OCI-LY1 (cell line): ENCODE results near the gene EIF2B2.

ENCODE experiments used
- H2AFZ ChIP-seq: fragments of 200-600 bp; sonication (generic), shearing (Covaris generic); 2 replicates; pipeline ENCODE4 v1.6.0; 2014; ENCODE audit warnings: antibody characterized with exemption, mild to moderate bottlenecking, low read length
- H3F3A ChIP-seq: fragments of 200-600 bp; sonication (generic), shearing (Covaris generic); 2 replicates; pipeline ENCODE4 v1.6.0; 2014; ENCODE audit warnings: mild to moderate bottlenecking, antibody characterized with exemption, low read length, moderate library complexity; ENCODE audit not compliant: insufficient read depth
- H3K27ac ChIP-seq: fragments of 200-600 bp; sonication (generic); 2 replicates; pipeline ENCODE4 v1.5.1; 2014; ENCODE audit warnings: low read length, mixed run types, mild to moderate bottlenecking, low read depth; ENCODE audit not compliant: poor library complexity, severe bottlenecking
- H3K27me3 ChIP-seq: fragments of 200-600 bp; sonication (generic); 2 replicates; pipeline ENCODE4 v1.6.0; 2014; ENCODE audit warnings: antibody characterized with exemption, mild to moderate bottlenecking, low read length, moderate library complexity; ENCODE audit not compliant: insufficient read depth
- H3K36me3 ChIP-seq: fragments of 200-600 bp; sonication (generic); 2 replicates; pipeline ENCODE4 v1.6.1; 2014; ENCODE audit warnings: mild to moderate bottlenecking, antibody characterized with exemption, low read length, moderate library complexity, mixed read lengths; ENCODE audit not compliant: insufficient read depth
- H3K4me1 ChIP-seq: fragments of 200-600 bp; sonication (generic); 2 replicates; pipeline ENCODE4 v1.5.1; 2014; ENCODE audit warnings: mild to moderate bottlenecking, low read length, moderate library complexity; ENCODE audit not compliant: insufficient read depth, severe bottlenecking
- H3K4me2 ChIP-seq: fragments of 200-600 bp; sonication (generic), shearing (Covaris generic); 2 replicates; pipeline ENCODE4 v1.6.1; 2014; ENCODE audit warnings: low read length
- H3K4me3 ChIP-seq: fragments of 200-600 bp; sonication (generic); 2 replicates; pipeline ENCODE4 v1.5.1; 2014; ENCODE audit warnings: low read length, low read depth, mild to moderate bottlenecking, mixed read lengths; ENCODE audit not compliant: poor library complexity, severe bottlenecking
- H3K79me2 ChIP-seq: fragments of 200-600 bp; shearing (Covaris generic); 2 replicates; pipeline ENCODE4 v1.6.1; 2016; ENCODE audit warnings: mixed run types, low read length, mixed read lengths; ENCODE audit not compliant: insufficient read depth
- H3K9ac ChIP-seq: fragments of 200-600 bp; sonication (generic), shearing (Covaris generic); 2 replicates; pipeline ENCODE4 v1.6.1; 2014; ENCODE audit warnings: mild to moderate bottlenecking, low read length, mixed read lengths
- H3K9me2 ChIP-seq: fragments of 200-600 bp; sonication (generic), shearing (Covaris generic); 2 replicates; pipeline ENCODE4 v1.6.1; 2014; ENCODE audit warnings: low read depth, mild to moderate bottlenecking, low read length, mixed read lengths
- H3K9me3 ChIP-seq: fragments of 200-600 bp; shearing (Covaris generic); 2 replicates; pipeline ENCODE4 v1.6.1; 2014; ENCODE audit warnings: low read length, mixed read lengths
- H4K20me1 ChIP-seq: fragments of 200-600 bp; sonication (generic), shearing (Covaris generic); 2 replicates; pipeline ENCODE4 v1.6.0; 2016; ENCODE audit warnings: mild to moderate bottlenecking, low read length; ENCODE audit not compliant: insufficient read depth
- CTCF ChIP-seq: fragments of 200-600 bp; sonication (generic), shearing (Covaris generic); IDR thresholded peaks from 2 replicates; pipeline ENCODE4 v1.5.1; 2017; ENCODE audit warnings: mild to moderate bottlenecking, antibody characterized with exemption, low read length, moderate library complexity, mixed read lengths
- EZH2 ChIP-seq: fragments of 200-600 bp; sonication (generic), shearing (Covaris generic); IDR thresholded peaks from 2 replicates; pipeline ENCODE4 v1.8.0; 2017; ENCODE audit warnings: borderline replicate concordance, mixed run types, mild to moderate bottlenecking, antibody characterized with exemption, low read length, moderate library complexity, mixed read lengths

Gene EIF2B2

GRCh38 chr14:75044322-75044721 is 41.6 kb downstream of the EIF2B2 start:
- Histone ChIP-seq H3K9ac (no peak overlapping the region), H3K27me3 (no peaks in the 10 kb centered on the region), H3K27ac (no peak overlapping the region), H3K9me2 (no peaks in the 10 kb centered on the region), H2AFZ (no peak overlapping the region), H4K20me1 (no peaks in the 10 kb centered on the region), H3K4me3 (no peak overlapping the region), H3K79me2 (no peaks in the 10 kb centered on the region), H3K36me3 (peaks cover 33% of the 10 kb centered on the region; the same call in 1 of the 2 replicates), H3K4me2 (no peak overlapping the region), H3K4me1 (peaks cover 8% of the 10 kb centered on the region), H3K9me3 (no peaks in the 10 kb centered on the region), H3F3A (no peaks in the 10 kb centered on the region)
- no peak for TF ChIP-seq EZH2
- TF ChIP-seq CTCF: no peak

- H3K27ac ChIP-seq: no peak overlapping the region
- no peaks in the 10 kb centered on the region for H3K9me2 ChIP-seq
- H3K9ac ChIP-seq: no peak overlapping the region
- H3K36me3 ChIP-seq: peaks cover 36% of the 10 kb centered on the region; the same call in 1 of the 2 replicates
- peaks cover 11% of the 10 kb centered on the region for H3K4me1 ChIP-seq
- H3K4me2 ChIP-seq: no peak overlapping the region
- no peaks in the 10 kb centered on the region for H3K27me3 ChIP-seq
- no peak overlapping the region for H3K4me3 ChIP-seq
- H2AFZ ChIP-seq: no peak overlapping the region
- H3K79me2 ChIP-seq: no peaks in the 10 kb centered on the region
- H3F3A ChIP-seq: no peaks in the 10 kb centered on the region
- H3K9me3 ChIP-seq: no peaks in the 10 kb centered on the region
- TF ChIP-seq CTCF (no peak), EZH2 (no peak)
- H4K20me1 ChIP-seq: no peaks in the 10 kb centered on the region
Observed at GRCh38 chr14:75044752-75045151, 42.0 kb downstream of the EIF2B2 start.

- Histone ChIP-seq H3K27me3 (no peaks in the 10 kb centered on the region), H3K4me3 (no peak overlapping the region), H3K4me2 (no peak overlapping the region), H3K4me1 (peaks cover 25% of the 10 kb centered on the region), H3K27ac (no peak overlapping the region), H4K20me1 (no peaks in the 10 kb centered on the region), H3K79me2 (no peaks in the 10 kb centered on the region), H3K9me3 (no peaks in the 10 kb centered on the region), H3K36me3 (peaks cover 36% of the 10 kb centered on the region; the same call in 1 of the 2 replicates), H3K9ac (no peak overlapping the region), H2AFZ (no peak overlapping the region), H3K9me2 (no peaks in the 10 kb centered on the region), H3F3A (no peaks in the 10 kb centered on the region)
- TF ChIP-seq CTCF (no peak), EZH2 (no peak)
Observed at GRCh38 chr14:75046275-75046674, 43.6 kb downstream of the EIF2B2 start.
